Measurements from ENCODE around the gene CBFA2T3. TPM values are rescaled to one million over a fixed set of nuclear protein-coding genes. Genes with fewer than 3 reads are reported as not detected.

CBFA2T3 gene
- total RNA-seq, 1 donor from 2014 or later: 4.6 TPM

DNA sequence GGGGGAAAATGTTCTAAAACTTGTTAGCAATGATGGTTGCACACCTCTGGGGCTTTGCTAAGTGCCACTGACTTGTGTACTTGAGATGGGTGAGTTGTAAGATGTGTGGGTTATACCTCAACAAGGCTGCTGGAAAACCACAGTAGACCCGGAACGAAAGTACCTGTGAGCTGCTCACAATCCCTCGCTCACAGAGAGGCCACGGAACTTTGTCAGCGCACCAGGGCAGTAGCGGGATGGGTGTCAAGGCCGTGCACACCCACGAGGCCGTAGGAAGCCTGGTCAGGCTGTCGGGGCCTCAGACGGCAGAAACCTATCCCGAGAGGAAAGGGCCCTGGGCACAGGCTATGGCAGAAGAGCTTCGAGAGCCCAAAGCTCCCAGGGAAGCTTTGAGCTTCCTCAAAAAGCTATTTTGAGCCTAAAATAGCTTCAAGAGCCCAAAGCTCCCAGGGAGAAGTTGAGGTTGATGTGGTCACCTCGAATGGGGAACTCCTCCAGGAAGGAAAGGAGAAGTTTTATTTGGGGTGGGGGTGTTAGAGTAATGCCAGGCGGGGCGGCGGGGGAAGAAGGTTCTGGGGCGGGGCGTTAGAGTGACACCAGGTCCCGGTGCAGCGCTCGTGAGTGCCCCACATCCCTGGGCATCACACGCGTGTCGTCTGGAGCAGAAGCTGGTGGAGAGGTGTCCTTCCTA is 19.0 kb downstream of the CBFA2T3 start:
- Mint-ChIP-seq H3K27me3 (ENCODE audit: low read depth) (no peaks in the 10 kb centered on the region), H3K27ac (ENCODE audit: unreplicated experiment) (peak overlapping the region; percentile 76), H3K4me3 (no peak overlapping the region)

DNA sequence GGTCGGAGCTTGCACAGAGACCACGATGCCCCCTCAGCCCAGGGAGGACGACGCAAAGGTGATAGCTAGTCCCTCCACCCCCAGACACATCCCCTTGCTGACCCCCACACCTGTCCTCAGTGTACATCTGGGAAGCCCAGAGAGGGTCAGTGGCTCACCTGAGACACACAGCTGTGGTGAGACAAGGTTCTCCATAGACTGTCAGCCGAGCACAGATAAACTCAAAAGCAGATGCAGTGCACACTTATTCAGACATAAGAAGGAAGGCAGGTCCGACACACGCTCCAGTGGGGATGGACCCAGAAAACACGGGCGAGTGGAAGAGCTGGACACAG is 19.6 kb downstream of the CBFA2T3 start:
- Mint-ChIP-seq H3K4me3 (no peak overlapping the region), H3K27ac (ENCODE audit: unreplicated experiment) (peak overlapping the region; percentile 76), H3K36me3 (ENCODE audit: low read depth) (no peaks in the 10 kb centered on the region), H3K27me3 (ENCODE audit: low read depth) (no peaks in the 10 kb centered on the region), H3K4me1 (no peaks in the 10 kb centered on the region), H3K9me3 (peaks cover 3% of the 10 kb centered on the region)
- TF ChIP-seq, protein P1, sequence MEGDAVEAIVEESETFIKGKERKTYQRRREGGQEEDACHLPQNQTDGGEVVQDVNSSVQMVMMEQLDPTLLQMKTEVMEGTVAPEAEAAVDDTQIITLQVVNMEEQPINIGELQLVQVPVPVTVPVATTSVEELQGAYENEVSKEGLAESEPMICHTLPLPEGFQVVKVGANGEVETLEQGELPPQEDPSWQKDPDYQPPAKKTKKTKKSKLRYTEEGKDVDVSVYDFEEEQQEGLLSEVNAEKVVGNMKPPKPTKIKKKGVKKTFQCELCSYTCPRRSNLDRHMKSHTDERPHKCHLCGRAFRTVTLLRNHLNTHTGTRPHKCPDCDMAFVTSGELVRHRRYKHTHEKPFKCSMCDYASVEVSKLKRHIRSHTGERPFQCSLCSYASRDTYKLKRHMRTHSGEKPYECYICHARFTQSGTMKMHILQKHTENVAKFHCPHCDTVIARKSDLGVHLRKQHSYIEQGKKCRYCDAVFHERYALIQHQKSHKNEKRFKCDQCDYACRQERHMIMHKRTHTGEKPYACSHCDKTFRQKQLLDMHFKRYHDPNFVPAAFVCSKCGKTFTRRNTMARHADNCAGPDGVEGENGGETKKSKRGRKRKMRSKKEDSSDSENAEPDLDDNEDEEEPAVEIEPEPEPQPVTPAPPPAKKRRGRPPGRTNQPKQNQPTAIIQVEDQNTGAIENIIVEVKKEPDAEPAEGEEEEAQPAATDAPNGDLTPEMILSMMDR (conservative IDR thresholded peaks at IDR 0.05): no peak
- no peak for DNase-seq (ENCODE audit: low read depth, low spot score)

More for the DNA sequence above, 19.0 kb downstream of the CBFA2T3 start:
- no peak for DNase-seq (ENCODE audit: low read depth, low spot score)
- H3K9me3 Mint-ChIP-seq: peaks cover 3% of the 10 kb centered on the region
- H3K36me3 Mint-ChIP-seq (ENCODE audit: low read depth): no peaks in the 10 kb centered on the region
- TF ChIP-seq, protein P1 (conservative IDR thresholded peaks at IDR 0.05): no peak
- no peaks in the 10 kb centered on the region for H3K4me1 Mint-ChIP-seq

DNA sequence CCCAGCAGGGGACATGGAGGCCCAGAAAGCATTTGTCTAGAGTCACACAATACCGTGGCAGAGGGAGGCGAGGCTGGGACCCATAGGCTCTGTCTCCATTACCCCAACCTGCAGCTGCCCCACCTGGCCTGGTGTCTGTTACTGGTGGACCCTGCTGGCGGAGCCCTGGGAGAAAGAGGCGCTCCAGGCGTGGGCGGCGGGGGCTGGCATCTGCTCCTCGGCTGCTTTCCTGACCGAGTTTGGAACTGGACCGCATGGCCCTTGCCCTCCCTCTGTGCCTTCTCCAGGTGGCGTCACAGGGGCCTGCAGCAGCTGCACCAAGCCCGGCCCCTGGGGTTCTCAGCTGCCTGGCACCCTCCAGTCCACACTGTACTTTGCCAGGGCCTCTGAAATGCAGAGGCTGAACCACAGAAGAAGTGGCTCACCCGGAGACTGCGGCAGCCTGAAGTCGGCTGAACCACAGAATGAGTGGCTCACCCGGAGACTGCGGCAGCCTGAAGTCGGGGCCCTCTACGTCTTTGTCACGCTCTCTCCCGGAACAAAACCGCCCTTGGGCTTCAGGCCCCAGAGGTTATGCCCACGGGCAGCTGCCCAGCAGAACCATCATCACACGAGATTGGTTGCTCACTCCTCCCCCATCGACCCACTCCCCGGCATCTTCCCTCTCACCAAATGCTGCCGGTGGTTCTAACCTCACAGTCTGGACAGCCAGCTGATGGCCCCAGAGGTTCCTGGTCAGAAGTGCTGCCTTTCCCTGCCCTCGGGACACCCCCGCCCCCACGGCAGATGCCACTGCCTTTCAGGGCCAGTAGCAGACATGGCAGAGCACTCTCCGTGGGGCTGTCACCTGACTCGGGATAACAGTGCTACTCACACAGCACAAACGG is 20.2 kb downstream of the CBFA2T3 start:
- no peaks in the 10 kb centered on the region for H3K27me3 Mint-ChIP-seq (ENCODE audit: low read depth)
- no peaks in the 10 kb centered on the region for H3K4me1 Mint-ChIP-seq
- peak overlapping the region; percentile 81 for H3K27ac Mint-ChIP-seq (ENCODE audit: unreplicated experiment)
- TF ChIP-seq, protein P1 (conservative IDR thresholded peaks at IDR 0.05): no peak
- peaks cover under 1% of the 10 kb centered on the region for H3K9me3 Mint-ChIP-seq
- no peak for DNase-seq (ENCODE audit: low read depth, low spot score)
- no peaks in the 10 kb centered on the region for H3K36me3 Mint-ChIP-seq (ENCODE audit: low read depth)
- no peak overlapping the region for H3K4me3 Mint-ChIP-seq

DNA sequence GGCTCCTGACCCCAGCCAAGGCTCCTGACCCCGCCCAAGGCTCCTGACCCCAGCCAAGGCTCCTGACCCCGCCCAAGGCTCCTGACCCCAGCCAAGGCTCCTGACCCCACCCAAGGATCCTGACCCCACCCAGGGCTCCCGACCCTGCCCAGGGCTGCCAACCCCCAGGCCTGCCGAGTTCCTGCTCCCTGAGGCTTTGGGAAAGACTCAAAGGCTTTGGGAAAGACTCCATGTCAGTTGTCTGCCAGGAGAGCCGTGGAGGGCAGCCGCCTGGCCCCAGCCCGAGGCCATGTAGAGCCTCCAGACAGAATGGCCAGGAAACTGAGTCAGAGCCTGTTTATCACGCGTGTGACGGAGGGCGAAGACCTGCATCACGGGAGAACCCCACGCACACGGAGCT is 21.1 kb downstream of the CBFA2T3 start:
- Mint-ChIP-seq H3K9me3 (no peaks in the 10 kb centered on the region), H3K27me3 (ENCODE audit: low read depth) (no peaks in the 10 kb centered on the region), H3K4me1 (no peaks in the 10 kb centered on the region), H3K4me3 (no peak overlapping the region), H3K27ac (ENCODE audit: unreplicated experiment) (no peak overlapping the region), H3K36me3 (ENCODE audit: low read depth) (no peaks in the 10 kb centered on the region)
- TF ChIP-seq, protein P1 (conservative IDR thresholded peaks at IDR 0.05): no peak
- no peak for DNase-seq (ENCODE audit: low read depth, low spot score)

DNA sequence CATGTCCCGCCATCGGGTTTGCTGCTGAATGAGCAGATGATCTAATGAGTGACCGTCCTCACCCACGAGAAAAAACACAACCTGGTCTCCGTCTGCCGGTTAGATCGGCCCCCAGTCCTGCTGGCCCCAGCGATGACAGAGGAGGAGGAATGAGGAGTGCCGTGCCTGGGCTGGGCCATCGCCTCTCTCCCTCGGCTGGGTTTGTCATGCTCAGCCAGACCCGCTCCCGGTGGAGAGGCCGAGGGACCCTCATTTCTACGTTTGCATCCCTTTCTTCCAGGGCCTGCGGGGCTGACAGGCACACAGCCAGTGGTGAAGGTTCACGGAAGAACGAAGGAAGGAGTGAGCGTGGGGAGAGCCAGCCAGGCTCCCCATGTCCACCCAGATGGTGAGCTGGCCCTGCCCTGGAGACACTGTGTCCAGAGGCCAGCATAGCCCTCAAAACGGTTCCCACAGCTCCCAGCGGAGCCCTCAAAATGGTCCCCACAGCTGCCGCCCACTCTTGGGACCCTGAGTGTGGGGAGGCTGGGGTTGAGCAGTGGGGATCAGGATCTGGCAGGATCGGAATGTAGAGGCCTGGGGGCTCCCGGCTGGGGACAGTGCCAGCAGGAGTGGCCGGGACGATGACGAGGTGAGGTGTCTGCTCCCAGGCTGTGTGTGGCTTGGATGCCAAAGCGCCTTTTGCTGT is 23.9 kb downstream of the CBFA2T3 start:
- DNase-seq (ENCODE audit: low read depth, low spot score): no peak
- Mint-ChIP-seq H3K4me3 (no peak overlapping the region), H3K4me1 (no peaks in the 10 kb centered on the region), H3K27ac (ENCODE audit: unreplicated experiment) (no peak overlapping the region), H3K9me3 (no peaks in the 10 kb centered on the region), H3K27me3 (ENCODE audit: low read depth) (peaks cover 17% of the 10 kb centered on the region), H3K36me3 (ENCODE audit: low read depth) (no peaks in the 10 kb centered on the region)
- TF ChIP-seq, protein P1 (conservative IDR thresholded peaks at IDR 0.05): no peak

Data from neural crest cell (in vitro differentiated cells).